Bronchial epithelial cell (primary cell): ENCODE data around the gene HLCS. TPM values are rescaled to one million over a fixed set of nuclear protein-coding genes. Genes with fewer than 3 reads are reported as not detected.

Source experiments
- DNase-seq: peaks from one replicate; pipeline ENCODE4 v3.0.0-alpha.2; 2010; ENCODE audit warnings: low read depth
- FAIRE-seq: peaks from 2 replicates; lab custom pipeline; 2011; peaks lifted over from hg19 to GRCh38; lab: Jason Lieb, UNC
- H3K27me3 ChIP-seq: 2 replicates; pipeline ENCODE4 v1.5.1; 2011; ENCODE audit warnings: low read length; ENCODE audit not compliant: control insufficient read depth, insufficient read depth
- H3K36me3 ChIP-seq: 2 replicates; pipeline ENCODE4 v1.5.1; 2011; ENCODE audit warnings: low read length; ENCODE audit not compliant: control insufficient read depth, insufficient read depth
- H3K4me3 ChIP-seq: 2 replicates; pipeline ENCODE4 v1.5.1; 2011; ENCODE audit warnings: mild to moderate bottlenecking, low read depth, low read length, control low read depth
- CTCF ChIP-seq: IDR thresholded peaks from 2 replicates; pipeline ENCODE4 v1.5.1; 2011; ENCODE audit warnings: mild to moderate bottlenecking, moderate library complexity, low read length, control low read depth, inconsistent platforms; ENCODE audit not compliant: insufficient read depth, severe bottlenecking
- total RNA-seq: library from RNA; depleted of rRNA; stranded (reverse); fragments of >200 nt; gene quantifications from 2 replicates; pipeline ENCODE4 v1.2.1, GENCODE V29; 2014

Gene HLCS
- total RNA-seq, 1 donor from 2014 or later: 26.3 TPM

- no peaks in the 10 kb centered on the region for H3K27me3 ChIP-seq
These were observed 105.5 kb downstream of the HLCS start for GRCh38 chr21:36860736-36861594.

GRCh38 chr21:36859744-36860501 is 106.5 kb downstream of the HLCS start:
- Histone ChIP-seq H3K27me3 (no peaks in the 10 kb centered on the region), H3K36me3 (no peaks in the 10 kb centered on the region), H3K4me3 (no peak overlapping the region)
- DNase-seq (peak; percentile 67), FAIRE-seq (no peak)
- no peak for TF ChIP-seq CTCF

More at GRCh38 chr21:36860736-36861594, 105.5 kb downstream of the HLCS start:
- Histone ChIP-seq H3K36me3 (no peaks in the 10 kb centered on the region), H3K4me3 (no peak overlapping the region)
- FAIRE-seq (no peak), DNase-seq (peak; percentile 90)
- no peak for TF ChIP-seq CTCF

- TF ChIP-seq CTCF: no peak
- Histone ChIP-seq H3K4me3 (no peak overlapping the region), H3K36me3 (no peaks in the 10 kb centered on the region), H3K27me3 (no peaks in the 10 kb centered on the region)
- FAIRE-seq: no peak
- peak; percentile 32 for DNase-seq
These were observed 108.0 kb downstream of the HLCS start for GRCh38 chr21:36858320-36858957.

- Histone ChIP-seq H3K36me3 (no peaks in the 10 kb centered on the region), H3K4me3 (no peak overlapping the region), H3K27me3 (no peaks in the 10 kb centered on the region)
- no peak for TF ChIP-seq CTCF
- DNase-seq (no peak), FAIRE-seq (no peak)
These were observed 109.8 kb downstream of the HLCS start for GRCh38 chr21:36856643-36857042.

- no peak for FAIRE-seq
- DNase-seq: peak; percentile 28
- Histone ChIP-seq H3K36me3 (no peaks in the 10 kb centered on the region), H3K4me3 (no peak overlapping the region), H3K27me3 (no peaks in the 10 kb centered on the region)
- peak; percentile 65 for TF ChIP-seq CTCF
These were observed 112.1 kb downstream of the HLCS start for GRCh38 chr21:36854391-36854790.
